ENCODE data around the gene TSHZ2. TPM values are rescaled to one million over a fixed set of nuclear protein-coding genes. Genes with fewer than 3 reads are reported as not detected.

Gene TSHZ2
- total RNA-seq, 2 experiments from 2014 or later, result 0.38 to 0.54 TPM

DNA sequence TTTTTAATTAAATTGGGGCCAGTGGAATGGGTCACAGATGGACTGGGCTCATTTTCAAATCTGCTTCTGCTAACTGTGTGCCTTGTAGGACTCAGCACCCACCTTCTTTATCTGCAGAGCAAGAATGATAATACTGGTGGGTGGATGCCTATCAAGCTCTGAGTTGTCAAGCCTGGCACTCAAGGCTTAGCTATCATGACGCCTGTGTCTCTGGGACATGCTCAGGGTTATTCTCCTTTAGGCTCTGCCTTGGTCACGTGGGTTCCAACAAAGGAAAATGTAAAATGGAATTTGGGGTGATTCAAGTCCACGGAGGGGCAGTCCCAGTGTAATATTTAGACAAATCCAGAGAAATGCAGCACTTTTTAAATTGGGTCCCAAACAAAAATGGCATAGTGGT lies 202.3 kb downstream of the TSHZ2 start:
- POLR2A ChIA-PET, result no interaction called here

DNA sequence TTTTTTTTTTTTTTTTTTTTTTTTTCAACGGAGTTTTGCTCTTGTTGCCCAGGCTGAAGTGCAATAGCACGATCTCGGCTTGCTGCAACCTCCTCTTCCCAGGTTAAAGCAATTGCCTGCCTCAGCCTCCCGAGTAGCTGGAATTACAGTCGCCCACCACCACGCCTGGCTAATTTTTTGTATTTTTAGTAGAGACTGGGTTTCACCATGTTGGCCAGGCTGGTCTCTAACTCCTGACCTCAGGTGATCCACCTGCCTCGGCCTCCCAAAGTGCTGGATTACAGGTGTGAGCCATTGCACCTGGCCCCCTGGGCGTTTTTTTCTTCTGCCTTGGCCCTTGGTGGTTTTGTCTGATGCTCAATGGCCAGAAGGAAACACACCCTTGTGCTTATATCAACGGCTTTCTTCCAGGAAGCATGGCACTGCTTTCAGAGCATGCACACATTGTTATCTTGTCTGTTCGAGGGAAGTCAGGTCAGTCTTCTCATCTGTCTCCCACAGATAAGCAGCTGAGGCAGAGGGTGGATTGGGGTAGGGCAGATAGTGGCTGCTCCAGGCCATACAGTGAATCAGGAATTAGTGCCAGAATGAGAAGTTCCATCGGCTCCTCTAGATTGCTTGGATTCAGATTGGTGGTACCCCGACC lies 203.1 kb downstream of the TSHZ2 start:
- POLR2A ChIA-PET, result no interaction called here
- CTCF ChIA-PET, result no interaction called here
- Mint-ChIP-seq H3K4me3 (no peak overlapping the region), H3K27ac (no peak overlapping the region), H3K27me3 (peaks cover 8% of the 10 kb centered on the region), H3K9me3 (no peaks in the 10 kb centered on the region), H3K4me1 (ENCODE audit: low read depth) (no peaks in the 10 kb centered on the region), H3K36me3 (ENCODE audit: low read depth) (no peaks in the 10 kb centered on the region)
- TF ChIP-seq, protein P1, sequence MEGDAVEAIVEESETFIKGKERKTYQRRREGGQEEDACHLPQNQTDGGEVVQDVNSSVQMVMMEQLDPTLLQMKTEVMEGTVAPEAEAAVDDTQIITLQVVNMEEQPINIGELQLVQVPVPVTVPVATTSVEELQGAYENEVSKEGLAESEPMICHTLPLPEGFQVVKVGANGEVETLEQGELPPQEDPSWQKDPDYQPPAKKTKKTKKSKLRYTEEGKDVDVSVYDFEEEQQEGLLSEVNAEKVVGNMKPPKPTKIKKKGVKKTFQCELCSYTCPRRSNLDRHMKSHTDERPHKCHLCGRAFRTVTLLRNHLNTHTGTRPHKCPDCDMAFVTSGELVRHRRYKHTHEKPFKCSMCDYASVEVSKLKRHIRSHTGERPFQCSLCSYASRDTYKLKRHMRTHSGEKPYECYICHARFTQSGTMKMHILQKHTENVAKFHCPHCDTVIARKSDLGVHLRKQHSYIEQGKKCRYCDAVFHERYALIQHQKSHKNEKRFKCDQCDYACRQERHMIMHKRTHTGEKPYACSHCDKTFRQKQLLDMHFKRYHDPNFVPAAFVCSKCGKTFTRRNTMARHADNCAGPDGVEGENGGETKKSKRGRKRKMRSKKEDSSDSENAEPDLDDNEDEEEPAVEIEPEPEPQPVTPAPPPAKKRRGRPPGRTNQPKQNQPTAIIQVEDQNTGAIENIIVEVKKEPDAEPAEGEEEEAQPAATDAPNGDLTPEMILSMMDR (IDR thresholded peaks at IDR 0.05), result no peak
- intact Hi-C loops (cut with micrococcal nuclease), result no loop called here
- DNase-seq (no peak), ATAC-seq (no peak)

More for the DNA sequence above, 202.3 kb downstream of the TSHZ2 start:
- no peak for DNase-seq
- CTCF ChIA-PET, result interaction anchor here (0.7 kb wide), 1 partner anchor 373 kb away, joined by 3 read pairs; no protein-coding TSS in a partner anchor
- intact Hi-C loops (cut with micrococcal nuclease), result no loop called here
- no peak for ATAC-seq
- H3K4me3 Mint-ChIP-seq, result no peak overlapping the region
- H3K4me1 Mint-ChIP-seq (ENCODE audit: low read depth), result no peaks in the 10 kb centered on the region
- no peak overlapping the region for H3K27ac Mint-ChIP-seq
- H3K9me3 Mint-ChIP-seq, result no peaks in the 10 kb centered on the region
- peaks cover 8% of the 10 kb centered on the region for H3K27me3 Mint-ChIP-seq
- TF ChIP-seq, protein P1 (IDR thresholded peaks at IDR 0.05), result no peak
- no peaks in the 10 kb centered on the region for H3K36me3 Mint-ChIP-seq (ENCODE audit: low read depth)

DNA sequence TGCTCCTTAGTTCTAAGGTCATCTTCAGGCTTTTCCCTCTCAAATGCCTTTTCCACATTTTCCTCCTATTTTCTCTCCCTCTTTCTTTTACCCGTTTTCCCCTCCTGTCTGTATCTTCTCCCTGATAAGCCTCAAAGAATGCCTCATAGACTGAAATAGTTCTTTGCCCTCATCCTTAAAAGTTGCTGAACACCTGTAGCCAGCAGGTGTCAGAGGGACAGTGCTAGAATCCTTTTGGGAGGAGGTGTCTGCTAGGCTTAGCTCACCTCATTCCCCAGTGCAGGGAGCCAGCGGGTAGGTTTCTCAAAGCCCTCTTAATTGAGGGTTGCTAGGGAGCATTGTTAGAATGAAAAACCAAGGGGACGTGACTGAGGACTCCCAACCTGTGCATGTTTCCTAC lies 204.0 kb downstream of the TSHZ2 start:
- intact Hi-C loops (cut with micrococcal nuclease), result no loop called here
- H3K4me1 Mint-ChIP-seq (ENCODE audit: low read depth), result no peaks in the 10 kb centered on the region
- H3K27me3 Mint-ChIP-seq, result peaks cover 8% of the 10 kb centered on the region

DNA sequence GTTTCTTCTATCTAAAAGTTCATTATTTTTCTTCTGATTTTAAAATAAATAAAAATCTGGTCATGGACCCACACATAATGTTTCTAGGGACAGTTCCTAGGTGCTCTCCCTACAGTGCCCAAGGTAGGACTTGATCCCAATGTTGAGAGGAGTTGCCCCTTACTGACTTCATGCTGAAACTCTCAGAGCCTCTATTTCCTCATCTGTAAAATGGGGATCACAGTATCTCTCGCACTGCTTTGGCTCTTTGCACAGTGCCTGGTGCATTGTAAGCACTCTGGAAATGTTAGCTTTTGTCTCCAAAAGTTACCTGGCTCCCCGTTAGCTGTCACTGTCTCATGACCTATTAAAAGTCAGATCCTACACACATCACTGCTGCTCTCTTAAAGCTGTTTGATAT lies 205.5 kb downstream of the TSHZ2 start:
- ATAC-seq, result no peak
- no peaks in the 10 kb centered on the region for H3K36me3 Mint-ChIP-seq (ENCODE audit: low read depth)
- H3K27me3 Mint-ChIP-seq, result peaks cover 8% of the 10 kb centered on the region
- ChIA-PET CTCF (no interaction called here), POLR2A (no interaction called here)
- H3K4me1 Mint-ChIP-seq (ENCODE audit: low read depth), result no peaks in the 10 kb centered on the region
- no peak overlapping the region for H3K27ac Mint-ChIP-seq
- TF ChIP-seq, protein P1 (IDR thresholded peaks at IDR 0.05), result no peak
- intact Hi-C loops (cut with micrococcal nuclease), result no loop called here
- DNase-seq, result no peak
- no peaks in the 10 kb centered on the region for H3K9me3 Mint-ChIP-seq
- no peak overlapping the region for H3K4me3 Mint-ChIP-seq

More for the DNA sequence above, 204.0 kb downstream of the TSHZ2 start:
- DNase-seq (no peak), ATAC-seq (no peak)
- Mint-ChIP-seq H3K27ac (no peak overlapping the region), H3K36me3 (ENCODE audit: low read depth) (no peaks in the 10 kb centered on the region), H3K4me3 (no peak overlapping the region), H3K9me3 (no peaks in the 10 kb centered on the region)
- CTCF ChIA-PET, result no interaction called here
- TF ChIP-seq, protein P1 (IDR thresholded peaks at IDR 0.05), result no peak
- POLR2A ChIA-PET, result no interaction called here

DNA sequence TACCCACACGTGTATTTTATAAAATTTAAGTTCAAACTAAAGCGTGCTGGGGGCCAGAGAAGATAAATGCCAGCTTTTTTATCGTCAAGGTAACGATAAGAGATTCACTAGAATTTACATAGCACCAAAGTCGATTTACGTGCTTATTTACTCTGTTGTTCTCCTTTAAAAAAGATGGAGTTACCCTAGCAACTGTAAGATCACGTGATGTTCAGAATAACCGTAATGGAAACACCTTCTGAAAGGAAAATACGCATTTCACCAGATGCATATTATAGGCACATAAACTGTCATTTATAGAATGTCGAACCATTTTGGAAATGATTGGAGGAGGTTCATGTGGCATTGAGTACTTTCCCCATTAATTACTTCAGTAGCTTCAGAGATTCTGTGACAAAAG lies 207.6 kb downstream of the TSHZ2 start:
- Mint-ChIP-seq H3K9me3 (no peaks in the 10 kb centered on the region), H3K27me3 (peaks cover 4% of the 10 kb centered on the region), H3K4me3 (no peak overlapping the region), H3K4me1 (ENCODE audit: low read depth) (no peaks in the 10 kb centered on the region), H3K27ac (no peak overlapping the region), H3K36me3 (ENCODE audit: low read depth) (no peaks in the 10 kb centered on the region)
- POLR2A ChIA-PET, result no interaction called here
- DNase-seq (no peak), ATAC-seq (no peak)
- CTCF ChIA-PET, result no interaction called here
- TF ChIP-seq, protein P1 (IDR thresholded peaks at IDR 0.05), result no peak
- intact Hi-C loops (cut with micrococcal nuclease), result no loop called here
